ENCODE data around the gene PARN. TPM values are rescaled to one million over a fixed set of nuclear protein-coding genes. Genes with fewer than 3 reads are reported as not detected.

PARN gene
- total and polyA plus RNA-seq, 9 of the 15 experiments (the other 6 are each of a cell fraction or from before 2014, with no cell fraction given) = 9.6 to 51.3 (median 40.4) TPM

DNA sequence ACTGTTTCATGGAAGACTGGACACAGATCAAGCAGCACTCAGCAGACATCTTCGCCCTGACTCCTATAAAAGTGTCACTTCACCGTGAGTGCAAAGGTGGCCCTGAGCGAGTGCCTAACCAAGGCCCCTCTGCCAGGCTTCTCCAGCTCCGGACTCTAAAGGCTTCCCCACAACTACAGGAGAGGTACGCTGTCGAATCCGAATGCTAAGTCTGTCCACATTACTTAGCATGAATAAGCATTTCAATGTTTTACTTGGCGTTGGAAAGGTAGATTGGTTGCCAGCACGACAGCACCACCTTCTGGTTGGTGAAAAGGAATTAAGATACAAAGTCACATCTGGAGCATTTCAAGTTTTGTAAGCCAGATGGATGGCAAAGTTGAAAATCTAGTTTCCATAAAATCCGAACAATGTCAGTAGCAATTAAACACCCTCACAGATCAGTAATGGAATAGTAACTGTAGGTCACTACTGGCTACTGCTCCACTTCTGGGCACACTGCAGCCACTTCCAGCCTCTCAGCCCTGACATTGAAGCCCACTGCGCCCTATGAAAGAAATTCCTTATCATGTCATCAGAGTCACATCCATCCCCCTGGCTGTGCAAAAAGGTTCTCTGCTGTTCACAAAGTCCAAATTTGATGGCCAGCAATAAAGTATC is 100.9 kb downstream of the PARN start (continued):
- TF ChIP-seq RFX1 (IDR thresholded peaks at IDR 0.05) = no peak
- peak; percentile 42; the same call in 1 of the 2 replicates for TF ChIP-seq DPF2 (IDR thresholded peaks at IDR 0.05)
- TF ChIP-seq, protein P1, sequence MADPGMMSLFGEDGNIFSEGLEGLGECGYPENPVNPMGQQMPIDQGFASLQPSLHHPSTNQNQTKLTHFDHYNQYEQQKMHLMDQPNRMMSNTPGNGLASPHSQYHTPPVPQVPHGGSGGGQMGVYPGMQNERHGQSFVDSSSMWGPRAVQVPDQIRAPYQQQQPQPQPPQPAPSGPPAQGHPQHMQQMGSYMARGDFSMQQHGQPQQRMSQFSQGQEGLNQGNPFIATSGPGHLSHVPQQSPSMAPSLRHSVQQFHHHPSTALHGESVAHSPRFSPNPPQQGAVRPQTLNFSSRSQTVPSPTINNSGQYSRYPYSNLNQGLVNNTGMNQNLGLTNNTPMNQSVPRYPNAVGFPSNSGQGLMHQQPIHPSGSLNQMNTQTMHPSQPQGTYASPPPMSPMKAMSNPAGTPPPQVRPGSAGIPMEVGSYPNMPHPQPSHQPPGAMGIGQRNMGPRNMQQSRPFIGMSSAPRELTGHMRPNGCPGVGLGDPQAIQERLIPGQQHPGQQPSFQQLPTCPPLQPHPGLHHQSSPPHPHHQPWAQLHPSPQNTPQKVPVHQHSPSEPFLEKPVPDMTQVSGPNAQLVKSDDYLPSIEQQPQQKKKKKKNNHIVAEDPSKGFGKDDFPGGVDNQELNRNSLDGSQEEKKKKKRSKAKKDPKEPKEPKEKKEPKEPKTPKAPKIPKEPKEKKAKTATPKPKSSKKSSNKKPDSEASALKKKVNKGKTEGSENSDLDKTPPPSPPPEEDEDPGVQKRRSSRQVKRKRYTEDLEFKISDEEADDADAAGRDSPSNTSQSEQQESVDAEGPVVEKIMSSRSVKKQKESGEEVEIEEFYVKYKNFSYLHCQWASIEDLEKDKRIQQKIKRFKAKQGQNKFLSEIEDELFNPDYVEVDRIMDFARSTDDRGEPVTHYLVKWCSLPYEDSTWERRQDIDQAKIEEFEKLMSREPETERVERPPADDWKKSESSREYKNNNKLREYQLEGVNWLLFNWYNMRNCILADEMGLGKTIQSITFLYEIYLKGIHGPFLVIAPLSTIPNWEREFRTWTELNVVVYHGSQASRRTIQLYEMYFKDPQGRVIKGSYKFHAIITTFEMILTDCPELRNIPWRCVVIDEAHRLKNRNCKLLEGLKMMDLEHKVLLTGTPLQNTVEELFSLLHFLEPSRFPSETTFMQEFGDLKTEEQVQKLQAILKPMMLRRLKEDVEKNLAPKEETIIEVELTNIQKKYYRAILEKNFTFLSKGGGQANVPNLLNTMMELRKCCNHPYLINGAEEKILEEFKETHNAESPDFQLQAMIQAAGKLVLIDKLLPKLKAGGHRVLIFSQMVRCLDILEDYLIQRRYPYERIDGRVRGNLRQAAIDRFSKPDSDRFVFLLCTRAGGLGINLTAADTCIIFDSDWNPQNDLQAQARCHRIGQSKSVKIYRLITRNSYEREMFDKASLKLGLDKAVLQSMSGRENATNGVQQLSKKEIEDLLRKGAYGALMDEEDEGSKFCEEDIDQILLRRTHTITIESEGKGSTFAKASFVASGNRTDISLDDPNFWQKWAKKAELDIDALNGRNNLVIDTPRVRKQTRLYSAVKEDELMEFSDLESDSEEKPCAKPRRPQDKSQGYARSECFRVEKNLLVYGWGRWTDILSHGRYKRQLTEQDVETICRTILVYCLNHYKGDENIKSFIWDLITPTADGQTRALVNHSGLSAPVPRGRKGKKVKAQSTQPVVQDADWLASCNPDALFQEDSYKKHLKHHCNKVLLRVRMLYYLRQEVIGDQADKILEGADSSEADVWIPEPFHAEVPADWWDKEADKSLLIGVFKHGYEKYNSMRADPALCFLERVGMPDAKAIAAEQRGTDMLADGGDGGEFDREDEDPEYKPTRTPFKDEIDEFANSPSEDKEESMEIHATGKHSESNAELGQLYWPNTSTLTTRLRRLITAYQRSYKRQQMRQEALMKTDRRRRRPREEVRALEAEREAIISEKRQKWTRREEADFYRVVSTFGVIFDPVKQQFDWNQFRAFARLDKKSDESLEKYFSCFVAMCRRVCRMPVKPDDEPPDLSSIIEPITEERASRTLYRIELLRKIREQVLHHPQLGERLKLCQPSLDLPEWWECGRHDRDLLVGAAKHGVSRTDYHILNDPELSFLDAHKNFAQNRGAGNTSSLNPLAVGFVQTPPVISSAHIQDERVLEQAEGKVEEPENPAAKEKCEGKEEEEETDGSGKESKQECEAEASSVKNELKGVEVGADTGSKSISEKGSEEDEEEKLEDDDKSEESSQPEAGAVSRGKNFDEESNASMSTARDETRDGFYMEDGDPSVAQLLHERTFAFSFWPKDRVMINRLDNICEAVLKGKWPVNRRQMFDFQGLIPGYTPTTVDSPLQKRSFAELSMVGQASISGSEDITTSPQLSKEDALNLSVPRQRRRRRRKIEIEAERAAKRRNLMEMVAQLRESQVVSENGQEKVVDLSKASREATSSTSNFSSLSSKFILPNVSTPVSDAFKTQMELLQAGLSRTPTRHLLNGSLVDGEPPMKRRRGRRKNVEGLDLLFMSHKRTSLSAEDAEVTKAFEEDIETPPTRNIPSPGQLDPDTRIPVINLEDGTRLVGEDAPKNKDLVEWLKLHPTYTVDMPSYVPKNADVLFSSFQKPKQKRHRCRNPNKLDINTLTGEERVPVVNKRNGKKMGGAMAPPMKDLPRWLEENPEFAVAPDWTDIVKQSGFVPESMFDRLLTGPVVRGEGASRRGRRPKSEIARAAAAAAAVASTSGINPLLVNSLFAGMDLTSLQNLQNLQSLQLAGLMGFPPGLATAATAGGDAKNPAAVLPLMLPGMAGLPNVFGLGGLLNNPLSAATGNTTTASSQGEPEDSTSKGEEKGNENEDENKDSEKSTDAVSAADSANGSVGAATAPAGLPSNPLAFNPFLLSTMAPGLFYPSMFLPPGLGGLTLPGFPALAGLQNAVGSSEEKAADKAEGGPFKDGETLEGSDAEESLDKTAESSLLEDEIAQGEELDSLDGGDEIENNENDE (IDR thresholded peaks at IDR 0.05; ENCODE audit: low read depth, low read length) = no peak
- TF ChIP-seq, protein P2, sequence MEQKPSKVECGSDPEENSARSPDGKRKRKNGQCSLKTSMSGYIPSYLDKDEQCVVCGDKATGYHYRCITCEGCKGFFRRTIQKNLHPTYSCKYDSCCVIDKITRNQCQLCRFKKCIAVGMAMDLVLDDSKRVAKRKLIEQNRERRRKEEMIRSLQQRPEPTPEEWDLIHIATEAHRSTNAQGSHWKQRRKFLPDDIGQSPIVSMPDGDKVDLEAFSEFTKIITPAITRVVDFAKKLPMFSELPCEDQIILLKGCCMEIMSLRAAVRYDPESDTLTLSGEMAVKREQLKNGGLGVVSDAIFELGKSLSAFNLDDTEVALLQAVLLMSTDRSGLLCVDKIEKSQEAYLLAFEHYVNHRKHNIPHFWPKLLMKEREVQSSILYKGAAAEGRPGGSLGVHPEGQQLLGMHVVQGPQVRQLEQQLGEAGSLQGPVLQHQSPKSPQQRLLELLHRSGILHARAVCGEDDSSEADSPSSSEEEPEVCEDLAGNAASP (IDR thresholded peaks at IDR 0.05) = no peak
- peak; percentile 59 for TF ChIP-seq L3MBTL2 (IDR thresholded peaks at IDR 0.05)
- peak; percentile 82 for TF ChIP-seq MAFF (IDR thresholded peaks at IDR 0.05; ENCODE audit: low read length)
- TF ChIP-seq MAFG (tag; conservative IDR thresholded peaks at IDR 0.05) = peak; percentile 88
- TF ChIP-seq KAT7 (CRISPR knock-in tag; IDR thresholded peaks at IDR 0.05; ENCODE audit: borderline replicate concordance) = no peak
- TF ChIP-seq SMARCE1 (IDR thresholded peaks at IDR 0.05) = 0 out of 2 replicates have a peak, but pooled peaks have one; percentile 14
- TF ChIP-seq NBN (IDR thresholded peaks at IDR 0.05; ENCODE audit: low read depth) = 0 out of 2 replicates have a peak, but pooled peaks have one; percentile 41
- no peak for TF ChIP-seq ZNF696 (CRISPR knock-in tag; conservative IDR thresholded peaks at IDR 0.05)
- TF ChIP-seq ZNF146 (CRISPR knock-in tag; IDR thresholded peaks at IDR 0.05; ENCODE audit: unreplicated experiment) = no peak
- TF ChIP-seq ZNF143 (CRISPR knock-in tag; IDR thresholded peaks at IDR 0.05) = no peak
- TF ChIP-seq, protein P3, sequence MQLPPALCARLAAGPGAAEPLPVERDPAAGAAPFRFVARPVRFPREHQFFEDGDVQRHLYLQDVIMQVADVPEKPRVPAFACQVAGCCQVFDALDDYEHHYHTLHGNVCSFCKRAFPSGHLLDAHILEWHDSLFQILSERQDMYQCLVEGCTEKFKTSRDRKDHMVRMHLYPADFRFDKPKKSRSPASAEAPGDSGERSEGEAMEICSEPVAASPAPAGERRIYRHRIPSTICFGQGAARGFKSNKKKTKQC (CRISPR knock-in tag; IDR thresholded peaks at IDR 0.05) = no peak
- TF ChIP-seq POLR2AphosphoS5 (IDR thresholded peaks at IDR 0.05; ENCODE audit: control insufficient read depth, insufficient read depth, low read depth, low read length) = no peak

All from K562 (cell line).